ENCODE data around the gene CACNA1C. TPM values are rescaled to one million over a fixed set of nuclear protein-coding genes. Genes with fewer than 3 reads are reported as not detected.

Gene CACNA1C
- 0.33 and 0.34 TPM in 2 replicates for total RNA-seq

GRCh38 chr12:2052826-2053678 is at the start of gene CACNA1C:
CACNA1C (plus strand) TSS chr12:2052987; CDS start chr12:2053563, 576 bp downstream.

GRCh38 chr12:2004113-2004929 is 48.5 kb upstream of the CACNA1C start, which contains the start of gene DCP1B:
DCP1B (minus strand) TSS chr12:2004457; CDS start chr12:2004431, 26 bp downstream.

Other genes starting within 250 kb of the CACNA1C start
- gene LRTM2, start 232.4 kb upstream of the CACNA1C start, total RNA-seq: not detected in 2 replicates
- gene CACNA2D4, start 134.3 kb upstream of the CACNA1C start, total RNA-seq: 0.43 and 0.60 TPM in 2 replicates
- 3.7 and 4.5 TPM in 2 replicates for gene DCP1B, start 48.5 kb upstream of the CACNA1C start, total RNA-seq